Mucosa of descending colon (tissue), 3 donors: ENCODE measurements around the gene CDK18. TPM values are rescaled to one million over a fixed set of nuclear protein-coding genes. Genes with fewer than 3 reads are reported as not detected.

Experiments
- ATAC-seq: fragments of 200-7000 bp; cut with Tn5 transposase; one replicate; pipeline ENCODE4 v1.9.1; 2020; ENCODE audit warnings: mild to moderate bottlenecking, moderate library complexity
- DNase-seq, 3 donors: peaks; one replicate each; pipeline ENCODE4 v3.0.0-alpha.2; 2020
- H3K36me3 ChIP-seq: fragments of 200-600 bp; one replicate; pipeline ENCODE4 v1.8.0; 2021; ENCODE audit warnings: low read depth, mild to moderate bottlenecking
- H3K4me1 ChIP-seq: fragments of 200-600 bp; one replicate; pipeline ENCODE4 v1.8.0; 2021; ENCODE audit warnings: low read depth, mild to moderate bottlenecking
- H3K4me3 ChIP-seq: fragments of 200-600 bp; one replicate; pipeline ENCODE4 v1.8.0; 2021; ENCODE audit warnings: mild to moderate bottlenecking
- H3K9me3 ChIP-seq: fragments of 200-600 bp; one replicate; pipeline ENCODE4 v1.8.0; 2021; ENCODE audit warnings: mild to moderate bottlenecking
- CTCF ChIP-seq: fragments of 200-600 bp; IDR thresholded peaks from one replicate; pipeline ENCODE4 v1.8.0; 2022; ENCODE audit warnings: antibody characterized with exemption, mild to moderate bottlenecking
- intact Hi-C, 2 donors: fragments of 100-400 bp; cut with DNase I in 1 of 2; cut with micrococcal nuclease in 1 of 2; formaldehyde crosslinking; loops; one replicate each; pipeline versions ENCODE4 v1.11.0 to v1.11.1; 2022; cut with DNase I, micrococcal nuclease
- total RNA-seq, 3 donors: library from RNA; stranded (reverse); fragmentation: NEBNext Ultra II Directional in 2 of 3; extraction: Animal tissue kit (Norgen Biotek cat#: 25700) in 2 of 3; gene quantifications; one replicate each; pipeline versions ENCODE4 v1.2.1 to v1.2.4, GENCODE V29; 2021 to 2023
- donor health status: DM: no; HTN: no; CAD: no; lungs with moderate emphysema.
- donor health status: DM: no; HTN: no; CAD: no.
- donor health status: DM: no; HTN: yes; CAD: no.

The CDK18 gene
- total RNA-seq, 3 donors from 2014 or later, result 32.1 to 41.2 (median 37.0) TPM

- intact Hi-C loops, result no loop called here
- Histone ChIP-seq H3K9me3 (no peaks in the 10 kb centered on the region), H3K4me3 (no peak overlapping the region), H3K4me1 (peaks cover 10% of the 10 kb centered on the region), H3K36me3 (no peaks in the 10 kb centered on the region)
- DNase-seq, result peak in 1 of 3 donors; percentile 3
- no peak for ATAC-seq
- no peak for TF ChIP-seq CTCF
These were observed 3.9 kb upstream of the CDK18 start for GRCh38 chr1:205500240-205501233.

GRCh38 chr1:205502111-205502810, 2.2 kb upstream of the CDK18 start:
- no peak for TF ChIP-seq CTCF
- DNase-seq, result no peak
- Histone ChIP-seq H3K36me3 (no peaks in the 10 kb centered on the region), H3K4me3 (no peak overlapping the region), H3K4me1 (peaks cover 11% of the 10 kb centered on the region), H3K9me3 (no peaks in the 10 kb centered on the region)
- intact Hi-C loops, result no loop called here
- no peak for ATAC-seq

GRCh38 chr1:205502992-205503391, 1.5 kb upstream of the CDK18 start:
- H3K36me3 ChIP-seq, result no peaks in the 10 kb centered on the region
- intact Hi-C loops, result no loop called here
- no peak for TF ChIP-seq CTCF
- no peak for DNase-seq
- no peaks in the 10 kb centered on the region for H3K9me3 ChIP-seq
- H3K4me3 ChIP-seq, result no peak overlapping the region
- no peak for ATAC-seq
- H3K4me1 ChIP-seq, result peaks cover 11% of the 10 kb centered on the region

- Histone ChIP-seq H3K9me3 (no peaks in the 10 kb centered on the region), H3K4me3 (peak overlapping the region; percentile 46), H3K4me1 (peaks cover 11% of the 10 kb centered on the region), H3K36me3 (no peaks in the 10 kb centered on the region)
- intact Hi-C loops, result no loop called here
- peak in 2 of 3 donors; percentile 43 to 65 for DNase-seq
- TF ChIP-seq CTCF, result no peak
- ATAC-seq, result peak; percentile 22
These were observed 734 bp downstream of the CDK18 start for GRCh38 chr1:205505076-205505729.

- H3K9me3 ChIP-seq, result no peaks in the 10 kb centered on the region
- H3K36me3 ChIP-seq, result no peaks in the 10 kb centered on the region
- H3K4me1 ChIP-seq, result peaks cover 11% of the 10 kb centered on the region
- intact Hi-C loops, result no loop called here
- DNase-seq (peak in 1 of 3 donors; percentile 60), ATAC-seq (peak; percentile 3)
- TF ChIP-seq CTCF, result no peak
- no peak overlapping the region for H3K4me3 ChIP-seq
These were observed 1.3 kb downstream of the CDK18 start for GRCh38 chr1:205505791-205506190.
